Measurements from ENCODE around the gene MED19. TPM values are rescaled to one million over a fixed set of nuclear protein-coding genes. Genes with fewer than 3 reads are reported as not detected.

The MED19 gene, protein sequence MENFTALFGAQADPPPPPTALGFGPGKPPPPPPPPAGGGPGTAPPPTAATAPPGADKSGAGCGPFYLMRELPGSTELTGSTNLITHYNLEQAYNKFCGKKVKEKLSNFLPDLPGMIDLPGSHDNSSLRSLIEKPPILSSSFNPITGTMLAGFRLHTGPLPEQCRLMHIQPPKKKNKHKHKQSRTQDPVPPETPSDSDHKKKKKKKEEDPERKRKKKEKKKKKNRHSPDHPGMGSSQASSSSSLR
- 13.7 and 15.4 TPM in 2 replicates for total RNA-seq

DNA sequence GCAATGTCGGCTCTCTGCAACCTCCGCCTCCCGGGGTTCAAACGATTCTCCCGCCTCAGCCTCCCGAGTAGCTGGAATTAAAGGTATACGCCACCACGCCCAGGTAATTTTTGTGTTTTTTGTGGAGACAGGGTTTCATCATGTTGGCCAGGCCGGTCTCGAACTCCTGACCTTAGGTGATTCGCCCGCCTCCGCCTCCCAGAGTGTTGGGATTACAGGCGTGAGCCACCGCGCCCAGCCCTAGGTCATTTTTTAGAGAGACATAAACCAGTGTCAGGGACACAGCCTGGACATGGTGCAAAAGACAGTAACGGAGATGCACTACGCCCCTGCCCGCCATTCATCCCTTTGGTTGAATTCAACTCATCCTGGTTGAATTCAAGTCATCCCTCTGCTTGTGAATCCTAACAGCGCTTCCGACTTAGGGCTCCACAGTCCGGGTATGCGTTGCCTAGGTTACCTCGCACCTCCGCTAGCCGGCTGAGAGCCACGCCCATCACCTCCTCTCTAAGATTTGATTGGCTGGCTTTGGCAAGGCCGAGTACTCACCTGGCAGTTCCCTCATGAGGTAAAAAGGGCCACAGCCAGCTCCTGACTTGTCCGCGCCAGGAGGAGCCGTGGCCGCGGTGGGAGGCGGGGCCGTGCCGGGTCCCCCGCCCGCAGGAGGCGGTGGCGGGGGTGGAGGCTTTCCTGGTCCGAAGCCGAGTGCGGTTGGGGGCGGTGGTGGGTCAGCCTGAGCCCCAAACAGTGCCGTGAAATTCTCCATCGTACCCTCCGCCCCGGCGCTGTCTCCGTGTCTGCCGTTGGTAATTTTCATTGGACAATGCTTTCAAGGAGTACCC is at the start of gene MED19:
Gene MED19, minus strand, starts transcription at position 802 of the 842 bp plus-strand sequence. Its CDS starts 36 bp downstream, at position 766.

DNA sequence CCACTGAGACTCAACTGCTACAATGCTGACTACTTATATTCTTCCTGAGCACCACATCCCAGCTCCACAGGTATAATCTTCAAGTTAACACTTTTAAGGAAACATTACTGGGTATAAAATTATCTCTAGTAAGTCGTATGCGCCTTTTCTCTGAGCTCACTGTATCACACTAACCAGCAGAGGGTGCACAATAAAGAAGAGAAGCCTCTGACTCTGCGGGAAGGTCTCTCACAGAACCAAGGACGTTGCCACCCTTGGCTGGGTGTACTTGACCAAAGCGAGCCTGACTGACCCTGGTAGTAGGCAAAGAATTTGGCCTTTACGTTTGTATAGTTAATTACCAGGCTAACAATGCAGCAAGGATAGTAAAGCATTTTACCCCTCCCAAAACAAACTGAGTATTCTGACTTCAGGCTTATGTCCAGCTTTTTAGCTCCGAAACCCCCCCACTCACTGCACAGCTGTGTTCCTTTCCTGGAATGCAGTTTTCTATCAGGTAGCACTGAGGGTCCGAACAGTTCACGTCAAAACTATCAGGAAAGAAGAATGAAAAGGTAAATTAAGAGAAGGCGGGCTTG is 39.8 kb upstream of the MED19 start, which contains the start of gene BTBD18:
Gene BTBD18, minus strand, starts transcription at position 144 of the 578 bp plus-strand sequence. CDS start 631 bp downstream, outside the sequence.

DNA sequence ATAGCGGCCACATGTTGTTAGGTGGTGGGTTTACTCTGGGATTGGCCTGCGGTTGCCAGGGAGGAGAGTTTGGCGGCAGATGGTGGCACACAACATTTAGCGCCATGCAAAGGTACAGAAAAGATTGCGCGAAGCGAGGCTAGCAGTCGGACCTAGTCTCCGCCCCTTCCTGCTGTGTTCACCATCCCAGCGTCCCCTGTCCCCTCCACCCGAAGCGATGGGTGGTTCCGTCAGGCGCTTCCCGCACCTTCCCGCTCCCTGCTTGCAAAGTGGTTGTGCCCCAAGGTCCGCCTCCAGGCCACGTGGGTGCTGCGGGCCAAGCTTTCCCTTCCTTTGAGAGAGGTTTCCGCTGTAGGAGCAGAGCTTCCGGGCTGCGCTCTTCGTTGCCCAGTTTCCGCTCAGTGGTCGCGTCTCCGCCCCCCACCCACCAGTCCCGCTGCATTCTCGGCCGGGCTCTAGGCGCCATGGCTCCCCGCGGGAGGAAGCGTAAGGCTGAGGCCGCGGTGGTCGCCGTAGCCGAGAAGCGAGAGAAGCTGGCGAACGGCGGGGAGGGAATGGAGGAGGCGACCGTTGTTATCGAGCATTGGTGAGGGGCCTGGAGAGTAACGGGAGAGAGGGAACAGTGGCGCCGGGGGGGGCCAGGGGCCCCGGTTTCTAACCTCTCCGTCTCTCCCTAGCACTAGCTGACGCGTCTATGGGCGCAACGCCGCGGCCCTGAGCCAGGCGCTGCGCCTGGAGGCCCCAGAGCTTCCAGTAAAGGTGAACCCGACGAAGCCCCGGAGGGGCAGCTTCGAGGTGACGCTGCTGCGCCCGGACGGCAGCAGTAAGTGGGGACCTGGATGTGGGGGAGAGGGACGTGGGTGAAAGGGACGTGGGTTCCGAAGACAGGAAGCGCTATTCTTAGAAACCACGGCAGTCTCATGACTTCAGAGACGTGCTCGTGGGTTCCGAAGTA is 29.4 kb upstream of the MED19 start, which contains the start of gene SELENOH:
Gene SELENOH, plus strand, starts transcription at position 360 of the 955 bp plus-strand sequence. Its CDS starts 105 bp downstream, at position 465.

DNA sequence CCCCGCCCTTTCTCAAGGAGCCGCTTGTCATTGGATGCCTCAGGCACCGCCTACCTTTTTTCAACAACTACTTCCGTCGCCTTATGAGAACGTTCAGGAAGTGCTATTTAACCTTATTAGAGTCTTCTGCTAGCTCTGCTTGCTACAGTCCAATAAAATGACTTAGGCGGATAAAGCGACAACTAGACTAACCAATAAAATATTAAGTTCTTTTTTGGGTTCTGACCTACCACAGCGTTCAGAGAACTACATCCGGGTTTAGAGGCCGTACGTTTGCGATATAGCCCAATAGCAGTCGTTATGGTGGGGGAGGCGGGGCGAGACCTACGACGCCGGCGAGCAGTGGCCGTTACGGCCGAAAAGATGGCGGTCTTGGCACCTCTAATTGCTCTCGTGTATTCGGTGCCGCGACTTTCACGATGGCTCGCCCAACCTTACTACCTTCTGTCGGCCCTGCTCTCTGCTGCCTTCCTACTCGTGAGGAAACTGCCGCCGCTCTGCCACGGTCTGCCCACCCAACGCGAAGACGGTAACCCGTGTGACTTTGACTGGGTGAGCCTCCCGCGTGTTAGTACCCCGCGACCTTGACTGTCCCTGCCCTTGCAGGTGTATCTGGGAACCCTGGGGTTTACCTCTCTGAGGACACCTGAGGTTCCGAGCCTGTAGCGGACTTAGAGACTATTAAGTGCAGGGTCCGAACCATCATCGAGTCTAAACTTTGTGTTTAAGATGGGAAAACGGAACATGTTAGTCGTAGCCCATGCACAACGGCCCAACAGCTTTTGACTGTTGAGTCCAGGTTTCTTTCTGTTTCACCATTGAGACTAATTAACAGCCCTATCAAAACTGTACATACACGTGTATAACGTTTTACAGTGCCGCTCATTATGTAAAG is 488 bp upstream of the MED19 start, which contains the start of gene TMX2:
Gene TMX2, plus strand, starts transcription at position 338 of the 895 bp plus-strand sequence. Its CDS starts 26 bp downstream, at position 364.

DNA sequence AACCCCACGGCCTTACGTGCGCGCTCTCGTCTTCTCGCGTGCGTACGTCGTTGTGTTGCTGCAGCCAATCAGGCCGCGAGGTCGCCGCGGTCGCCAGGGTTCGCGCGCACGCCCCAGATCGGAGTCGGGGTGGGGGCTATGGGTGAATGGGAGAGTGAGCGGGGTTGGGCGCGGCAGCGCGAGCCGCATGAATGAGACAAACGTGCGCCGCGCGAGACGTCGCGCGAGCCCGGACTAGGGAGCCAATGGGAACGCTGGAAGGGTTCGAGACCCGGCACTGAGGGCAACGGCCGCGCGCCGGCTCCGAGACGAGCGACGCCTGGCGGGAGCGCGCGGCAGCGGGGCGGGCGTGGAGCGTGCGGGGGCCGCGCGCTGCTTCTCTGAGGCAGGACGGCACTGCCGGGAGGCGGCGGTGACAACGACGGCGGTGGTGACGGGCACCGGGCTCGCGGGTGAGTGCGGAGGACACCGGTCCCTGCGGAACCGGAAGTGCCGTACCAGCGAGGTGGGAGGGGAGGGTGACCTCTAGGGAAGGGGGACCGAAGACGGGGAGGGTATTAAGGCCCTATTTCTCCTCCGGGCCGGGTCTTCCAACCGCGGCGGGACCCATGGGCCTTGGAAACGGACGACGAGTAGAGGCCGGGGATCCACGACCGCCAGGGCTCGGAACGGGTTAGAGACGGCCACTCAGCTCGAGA is 44.1 kb downstream of the MED19 start, which contains the start of gene ZDHHC5:
Gene ZDHHC5, plus strand, starts transcription at position 379 of the 698 bp plus-strand sequence. CDS start 4,977 bp downstream, outside the sequence.

DNA sequence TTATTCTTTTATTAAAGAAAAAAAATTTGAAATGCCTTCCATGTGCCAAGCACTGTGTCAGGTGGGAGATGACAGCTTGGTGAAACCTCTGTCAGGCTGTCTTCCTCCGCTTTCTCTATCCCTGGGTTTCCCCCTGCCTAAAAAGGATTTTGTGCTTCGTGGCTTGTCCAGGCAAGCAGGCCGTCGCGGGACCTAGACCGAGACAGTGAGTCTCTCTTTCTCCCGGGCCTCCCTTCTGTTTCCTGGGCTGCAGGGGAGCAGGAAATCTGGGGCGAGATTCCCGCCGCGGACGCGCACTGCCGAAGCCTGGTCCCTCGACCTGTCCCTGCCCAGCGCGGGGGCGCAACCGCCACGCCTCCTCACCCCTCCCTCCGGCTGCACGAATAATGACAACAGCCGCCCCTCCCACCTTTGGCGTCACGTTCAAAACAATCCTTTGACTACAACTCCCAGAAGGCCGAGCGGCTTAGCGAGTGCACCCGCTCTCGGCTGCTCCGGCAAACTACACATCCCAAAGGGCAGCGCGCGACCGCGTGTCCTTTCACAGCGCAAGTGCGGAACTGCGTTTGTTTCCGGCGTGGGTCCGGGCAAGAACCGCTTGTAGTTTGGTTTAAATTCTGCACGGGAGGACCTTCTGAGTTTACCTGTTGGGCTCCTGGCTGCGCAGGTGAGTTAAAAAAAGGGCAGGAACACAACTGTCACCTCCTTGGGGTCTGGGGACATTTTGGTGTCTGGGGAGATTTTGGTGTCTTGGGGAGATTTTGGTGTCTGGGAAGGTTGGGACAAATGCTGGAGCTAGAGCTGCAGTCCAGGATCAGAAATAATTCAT is 54.6 kb downstream of the MED19 start, which contains the start of gene CLP1:
Gene CLP1, plus strand, starts transcription at position 569 of the 829 bp plus-strand sequence. CDS start 1,715 bp downstream, outside the sequence.

Small RNAs within 50 kb of the gene (small RNA-seq; reads per million reads assigned to genes)
- gene TMX2-CTNND1: not detected

Other genes starting within 250 kb of the MED19 start
- gene SLC43A1, start 196.5 kb downstream of the MED19 start, total RNA-seq: 12.0 and 14.5 TPM in 2 replicates
- gene TIMM10, start 181.5 kb downstream of the MED19 start, total RNA-seq: 22.7 and 34.0 TPM in 2 replicates
- gene SMTNL1, start 174.6 kb downstream of the MED19 start, total RNA-seq: not detected in 2 replicates
- gene UBE2L6, start 144.5 kb downstream of the MED19 start, total RNA-seq: 49.2 and 49.5 TPM in 2 replicates
- gene SERPING1, start 114.5 kb downstream of the MED19 start, total RNA-seq: 19.6 and 31.0 TPM in 2 replicates
- gene YPEL4, start 62.3 kb downstream of the MED19 start, total RNA-seq: 0.26 and 0.65 TPM in 2 replicates
- gene CLP1, start 54.5 kb downstream of the MED19 start, total RNA-seq: 11.4 and 12.8 TPM in 2 replicates
- 42.3 and 44.3 TPM in 2 replicates for gene ZDHHC5, start 44.1 kb downstream of the MED19 start, total RNA-seq
- gene TMX2, start 378 bp upstream of the MED19 start, total RNA-seq: 52.7 and 53.2 TPM in 2 replicates
- 59.8 and 69.5 TPM in 2 replicates for gene SELENOH, start 29.3 kb upstream of the MED19 start, total RNA-seq
- not detected in 2 replicates for gene BTBD18, start 39.6 kb upstream of the MED19 start, total RNA-seq
- 121 and 135 TPM in 2 replicates for gene CTNND1, start 49.6 kb upstream of the MED19 start, total RNA-seq